ENCODE measurements around the gene TRAF4. TPM values are rescaled to one million over a fixed set of nuclear protein-coding genes. Genes with fewer than 3 reads are reported as not detected.

TRAF4 gene
- total RNA-seq, 1 experiment from 2014 or later: 268 TPM

GRCh38 chr17:28726627-28727491 is 17.0 kb upstream of the TRAF4 start (continued):
- TF ChIP-seq ATF6 (CRISPR knock-in tag; IDR thresholded peaks at IDR 0.05) (no peak), E2F1 (CRISPR knock-in tag; IDR thresholded peaks at IDR 0.05) (no peak), OVOL2 (CRISPR knock-in tag; IDR thresholded peaks at IDR 0.05; ENCODE audit: borderline replicate concordance) (no peak), EMX1 (CRISPR knock-in tag; IDR thresholded peaks at IDR 0.05) (no peak), FOXP1 (CRISPR knock-in tag; IDR thresholded peaks at IDR 0.05; ENCODE audit: borderline replicate concordance) (0 out of 2 replicates have a peak, but pooled peaks have one; percentile 45), ZNF423 (CRISPR knock-in tag; IDR thresholded peaks at IDR 0.05) (no peak), HMGA2 (CRISPR knock-in tag; IDR thresholded peaks at IDR 0.05) (no peak), GABPB1 (CRISPR knock-in tag; IDR thresholded peaks at IDR 0.05) (no peak), ZNF425 (CRISPR knock-in tag; conservative IDR thresholded peaks at IDR 0.05) (no peak), KAT7 (CRISPR knock-in tag; IDR thresholded peaks at IDR 0.05; ENCODE audit: borderline replicate concordance) (no peak; the same call in 1 of the 2 replicates), ZNF317 (CRISPR knock-in tag; IDR thresholded peaks at IDR 0.05; ENCODE audit: borderline replicate concordance, low read depth) (no peak), PRDM15 (CRISPR knock-in tag; IDR thresholded peaks at IDR 0.05) (no peak), MAX (CRISPR knock-in tag; IDR thresholded peaks at IDR 0.05) (0 out of 2 replicates have a peak, but pooled peaks have one; percentile 32), NFATC4 (CRISPR knock-in tag; IDR thresholded peaks at IDR 0.05) (0 out of 2 replicates have a peak, but pooled peaks have one; percentile 38)
- TF ChIP-seq, protein P1, sequence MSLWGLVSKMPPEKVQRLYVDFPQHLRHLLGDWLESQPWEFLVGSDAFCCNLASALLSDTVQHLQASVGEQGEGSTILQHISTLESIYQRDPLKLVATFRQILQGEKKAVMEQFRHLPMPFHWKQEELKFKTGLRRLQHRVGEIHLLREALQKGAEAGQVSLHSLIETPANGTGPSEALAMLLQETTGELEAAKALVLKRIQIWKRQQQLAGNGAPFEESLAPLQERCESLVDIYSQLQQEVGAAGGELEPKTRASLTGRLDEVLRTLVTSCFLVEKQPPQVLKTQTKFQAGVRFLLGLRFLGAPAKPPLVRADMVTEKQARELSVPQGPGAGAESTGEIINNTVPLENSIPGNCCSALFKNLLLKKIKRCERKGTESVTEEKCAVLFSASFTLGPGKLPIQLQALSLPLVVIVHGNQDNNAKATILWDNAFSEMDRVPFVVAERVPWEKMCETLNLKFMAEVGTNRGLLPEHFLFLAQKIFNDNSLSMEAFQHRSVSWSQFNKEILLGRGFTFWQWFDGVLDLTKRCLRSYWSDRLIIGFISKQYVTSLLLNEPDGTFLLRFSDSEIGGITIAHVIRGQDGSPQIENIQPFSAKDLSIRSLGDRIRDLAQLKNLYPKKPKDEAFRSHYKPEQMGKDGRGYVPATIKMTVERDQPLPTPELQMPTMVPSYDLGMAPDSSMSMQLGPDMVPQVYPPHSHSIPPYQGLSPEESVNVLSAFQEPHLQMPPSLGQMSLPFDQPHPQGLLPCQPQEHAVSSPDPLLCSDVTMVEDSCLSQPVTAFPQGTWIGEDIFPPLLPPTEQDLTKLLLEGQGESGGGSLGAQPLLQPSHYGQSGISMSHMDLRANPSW (CRISPR knock-in tag; conservative IDR thresholded peaks at IDR 0.05; ENCODE audit: low read depth): no peak
- TF ChIP-seq, protein P2, sequence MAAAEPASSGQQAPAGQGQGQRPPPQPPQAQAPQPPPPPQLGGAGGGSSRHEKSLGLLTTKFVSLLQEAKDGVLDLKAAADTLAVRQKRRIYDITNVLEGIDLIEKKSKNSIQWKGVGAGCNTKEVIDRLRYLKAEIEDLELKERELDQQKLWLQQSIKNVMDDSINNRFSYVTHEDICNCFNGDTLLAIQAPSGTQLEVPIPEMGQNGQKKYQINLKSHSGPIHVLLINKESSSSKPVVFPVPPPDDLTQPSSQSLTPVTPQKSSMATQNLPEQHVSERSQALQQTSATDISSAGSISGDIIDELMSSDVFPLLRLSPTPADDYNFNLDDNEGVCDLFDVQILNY (CRISPR knock-in tag; IDR thresholded peaks at IDR 0.05): 0 out of 2 replicates have a peak, but pooled peaks have one; percentile 61
- TF ChIP-seq, protein P3, sequence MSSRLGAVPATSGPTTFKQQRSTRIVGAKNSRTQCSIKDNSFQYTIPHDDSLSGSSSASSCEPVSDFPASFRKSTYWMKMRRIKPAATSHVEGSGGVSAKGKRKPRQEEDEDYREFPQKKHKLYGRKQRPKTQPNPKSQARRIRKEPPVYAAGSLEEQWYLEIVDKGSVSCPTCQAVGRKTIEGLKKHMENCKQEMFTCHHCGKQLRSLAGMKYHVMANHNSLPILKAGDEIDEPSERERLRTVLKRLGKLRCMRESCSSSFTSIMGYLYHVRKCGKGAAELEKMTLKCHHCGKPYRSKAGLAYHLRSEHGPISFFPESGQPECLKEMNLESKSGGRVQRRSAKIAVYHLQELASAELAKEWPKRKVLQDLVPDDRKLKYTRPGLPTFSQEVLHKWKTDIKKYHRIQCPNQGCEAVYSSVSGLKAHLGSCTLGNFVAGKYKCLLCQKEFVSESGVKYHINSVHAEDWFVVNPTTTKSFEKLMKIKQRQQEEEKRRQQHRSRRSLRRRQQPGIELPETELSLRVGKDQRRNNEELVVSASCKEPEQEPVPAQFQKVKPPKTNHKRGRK (CRISPR knock-in tag; IDR thresholded peaks at IDR 0.05; ENCODE audit: borderline replicate concordance): no peak

All from WTC11 (cell line).